GM12878 (cell line): Measurements from ENCODE around the gene KHNYN.

Source experiments
- MEF2A ChIP-seq: IDR thresholded peaks from 2 replicates; pipeline ENCODE4 v1.6.1; 2011; ENCODE audit warnings: low read depth, mild to moderate bottlenecking, low read length, moderate library complexity; ENCODE audit not compliant: insufficient read depth
- NBN ChIP-seq: fragments of 450-650 bp; IDR thresholded peaks from 2 replicates; pipeline ENCODE4 v1.6.1; 2016

DNA sequence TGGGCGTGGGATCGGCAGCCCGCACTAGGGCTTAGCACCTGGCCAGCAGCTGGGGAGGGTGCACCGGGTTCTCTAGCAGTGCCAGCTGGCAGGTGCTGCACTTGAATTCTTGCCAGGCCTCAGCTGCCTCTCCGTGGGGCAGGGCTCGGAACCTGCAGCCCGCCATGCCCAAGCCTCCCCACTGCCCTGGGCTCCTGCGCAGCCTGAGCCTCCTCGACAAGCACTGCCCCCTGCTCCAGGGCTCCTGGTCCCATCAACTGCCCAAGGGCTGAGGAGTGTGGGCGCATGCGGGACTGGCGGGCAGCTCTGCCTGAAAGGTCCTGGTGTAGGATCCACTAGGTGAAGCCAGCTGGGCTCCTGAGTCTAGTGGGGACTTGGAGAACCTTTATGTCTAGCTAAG lies 43.5 kb downstream of the KHNYN start:
- no peak for TF ChIP-seq MEF2A
- no peak for TF ChIP-seq NBN
